Mammary epithelial cell (primary cell): ENCODE data around the gene MLYCD.

ENCODE experiments used
- EZH2 ChIP-seq: IDR thresholded peaks from 2 replicates; pipeline ENCODE4 v1.6.1; 2012; ENCODE audit warnings: low read length, inconsistent platforms, borderline replicate concordance
- TF ChIP-seq, protein P1 (sequence below), 2 donors: IDR thresholded peaks in 1 of 2; conservative IDR thresholded peaks in 1 of 2; 2 replicates each; pipeline ENCODE4 v1.5.1; 2011 to 2012; ENCODE audit warnings: inconsistent platforms in 2 of 2, low read length in 2 of 2, mild to moderate bottlenecking in 2 of 2, control low read depth in 1 of 2, low read depth in 1 of 2; ENCODE audit not compliant: insufficient read depth in 1 of 2; ENCODE audit errors: extremely low read depth in 1 of 2

- TF ChIP-seq, protein P1, sequence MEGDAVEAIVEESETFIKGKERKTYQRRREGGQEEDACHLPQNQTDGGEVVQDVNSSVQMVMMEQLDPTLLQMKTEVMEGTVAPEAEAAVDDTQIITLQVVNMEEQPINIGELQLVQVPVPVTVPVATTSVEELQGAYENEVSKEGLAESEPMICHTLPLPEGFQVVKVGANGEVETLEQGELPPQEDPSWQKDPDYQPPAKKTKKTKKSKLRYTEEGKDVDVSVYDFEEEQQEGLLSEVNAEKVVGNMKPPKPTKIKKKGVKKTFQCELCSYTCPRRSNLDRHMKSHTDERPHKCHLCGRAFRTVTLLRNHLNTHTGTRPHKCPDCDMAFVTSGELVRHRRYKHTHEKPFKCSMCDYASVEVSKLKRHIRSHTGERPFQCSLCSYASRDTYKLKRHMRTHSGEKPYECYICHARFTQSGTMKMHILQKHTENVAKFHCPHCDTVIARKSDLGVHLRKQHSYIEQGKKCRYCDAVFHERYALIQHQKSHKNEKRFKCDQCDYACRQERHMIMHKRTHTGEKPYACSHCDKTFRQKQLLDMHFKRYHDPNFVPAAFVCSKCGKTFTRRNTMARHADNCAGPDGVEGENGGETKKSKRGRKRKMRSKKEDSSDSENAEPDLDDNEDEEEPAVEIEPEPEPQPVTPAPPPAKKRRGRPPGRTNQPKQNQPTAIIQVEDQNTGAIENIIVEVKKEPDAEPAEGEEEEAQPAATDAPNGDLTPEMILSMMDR (conservative IDR thresholded peaks at IDR 0.05 in 1 of 2, IDR thresholded peaks at IDR 0.05 in 1 of 2; ENCODE audit: extremely low read depth in 1 of 2, insufficient read depth in 1 of 2, low read depth in 1 of 2, low read length in 2 of 2): no peak
- no peak for TF ChIP-seq EZH2
Measured at GRCh38 chr16:83951544-83951943, 52.6 kb downstream of the MLYCD start.
